UCSD-AML1 (cell line): ENCODE measurements around the gene ISL1.

Source experiments
- DNase-seq: peaks from one replicate; lab custom pipeline; 2025; ENCODE audit not compliant: unreplicated experiment; lab: John Stamatoyannopoulos, UW

The ISL1 gene

DNA sequence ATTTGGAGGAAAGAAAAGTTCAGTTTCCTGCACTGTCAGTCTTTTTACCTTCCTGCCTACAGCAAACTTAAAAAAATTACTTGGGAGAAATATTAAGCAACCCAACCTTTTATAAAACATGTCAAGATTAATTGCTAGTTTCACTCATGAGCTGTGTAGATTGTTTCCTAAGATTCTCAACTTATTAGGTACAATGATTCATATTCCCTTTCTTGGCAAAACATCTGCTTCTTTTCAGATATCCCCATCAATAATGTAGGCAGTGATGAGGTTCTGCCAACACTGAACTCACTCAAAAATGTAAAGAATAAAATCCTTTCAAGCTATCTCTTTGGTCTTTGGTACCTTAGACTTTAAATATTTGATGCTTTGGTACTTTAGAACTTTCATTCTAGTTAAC lies 56.0 kb downstream of the ISL1 start:
- DNase-seq = no peak
